H1 (cell line): ENCODE data around the gene MYPOP. TPM values are rescaled to one million over a fixed set of nuclear protein-coding genes. Genes with fewer than 3 reads are reported as not detected.

Experiments
- CTBP2 ChIP-seq: IDR thresholded peaks from 2 replicates; pipeline ENCODE4 v1.7.0; 2011; ENCODE audit warnings: borderline replicate concordance, mild to moderate bottlenecking, moderate library complexity, mixed read lengths, low read length; ENCODE audit not compliant: insufficient read depth, insufficient read length
- EGR1 ChIP-seq: IDR thresholded peaks from 2 replicates; pipeline ENCODE4 v1.6.1; 2011; ENCODE audit warnings: low read depth, low read length, borderline replicate concordance
- HDAC2 ChIP-seq, 2 experiments: fragments of 300-600 bp in 1 of 2; sonication (generic) in 1 of 2; IDR thresholded peaks; 2 replicates each; pipeline ENCODE4 v1.6.1; 2011 to 2012; ENCODE audit warnings: low read depth in 2 of 2, low read length in 2 of 2, mild to moderate bottlenecking in 2 of 2, moderate library complexity in 2 of 2, borderline replicate concordance in 1 of 2, inconsistent platforms in 1 of 2
- KDM1A ChIP-seq: fragments of 200-600, 300-600 bp; sonication (generic); IDR thresholded peaks from 2 replicates; pipeline ENCODE4 v1.7.1; 2016; ENCODE audit warnings: mild to moderate bottlenecking, low read length, borderline replicate concordance
- NANOG ChIP-seq: IDR thresholded peaks from 2 replicates; pipeline ENCODE4 v1.6.1; 2011; ENCODE audit warnings: low read length, low read depth, mild to moderate bottlenecking, inconsistent platforms; ENCODE audit not compliant: insufficient read depth, poor library complexity, severe bottlenecking
- RAD21 ChIP-seq, 2 experiments: IDR thresholded peaks in 1 of 2; conservative IDR thresholded peaks in 1 of 2; 2 replicates each; pipeline ENCODE4 v1.6.1; 2011; ENCODE audit warnings: low read depth in 2 of 2, low read length in 2 of 2, improper control_type of control experiment in 1 of 2, inconsistent platforms in 1 of 2, mild to moderate bottlenecking in 1 of 2, moderate library complexity in 1 of 2
- TBP ChIP-seq: IDR thresholded peaks from 2 replicates; pipeline ENCODE4 v1.6.1; 2011; ENCODE audit warnings: low read depth, low read length, improper control_type of control experiment
- polyA plus RNA-seq, 7 experiments: library from polyadenylated mRNA; depleted of rRNA in 3 of 7; stranded (reverse) in 5 of 7; unstranded in 2 of 7; fragments of >200 nt in 5 of 7; fragments of 200-250 nt in 2 of 7; gene quantifications; 1 replicate in 5 of 7; 2 replicates in 1 of 7; 4 replicates in 1 of 7; pipeline versions ENCODE4 v1.2.1 to v1.2.3, GENCODE V29; 2011 to 2013; ENCODE audit warnings: missing spikeins in 2 of 7, mixed read lengths in 2 of 7
- total RNA-seq: library from RNA; stranded (reverse); fragmentation: NEBNext Ultra II Directional; extraction: Animal tissue kit (Norgen Biotek cat#: 25700); gene quantifications from 2 replicates; pipeline ENCODE4 v1.2.1, GENCODE V29; 2021
- TF ChIP-seq, protein P1 (sequence below): fragments of 300-600 bp; sonication (generic); IDR thresholded peaks from 2 replicates; pipeline ENCODE4 v1.7.1; 2012; ENCODE audit warnings: low read length, moderate library complexity, mild to moderate bottlenecking, inconsistent platforms; ENCODE audit not compliant: insufficient replicate concordance

The MYPOP gene
- total and polyA plus RNA-seq, 2 of the 8 experiments (the other 6 are each of a cell fraction or from before 2014, with no cell fraction given) = 3.2 to 11.1 TPM

DNA sequence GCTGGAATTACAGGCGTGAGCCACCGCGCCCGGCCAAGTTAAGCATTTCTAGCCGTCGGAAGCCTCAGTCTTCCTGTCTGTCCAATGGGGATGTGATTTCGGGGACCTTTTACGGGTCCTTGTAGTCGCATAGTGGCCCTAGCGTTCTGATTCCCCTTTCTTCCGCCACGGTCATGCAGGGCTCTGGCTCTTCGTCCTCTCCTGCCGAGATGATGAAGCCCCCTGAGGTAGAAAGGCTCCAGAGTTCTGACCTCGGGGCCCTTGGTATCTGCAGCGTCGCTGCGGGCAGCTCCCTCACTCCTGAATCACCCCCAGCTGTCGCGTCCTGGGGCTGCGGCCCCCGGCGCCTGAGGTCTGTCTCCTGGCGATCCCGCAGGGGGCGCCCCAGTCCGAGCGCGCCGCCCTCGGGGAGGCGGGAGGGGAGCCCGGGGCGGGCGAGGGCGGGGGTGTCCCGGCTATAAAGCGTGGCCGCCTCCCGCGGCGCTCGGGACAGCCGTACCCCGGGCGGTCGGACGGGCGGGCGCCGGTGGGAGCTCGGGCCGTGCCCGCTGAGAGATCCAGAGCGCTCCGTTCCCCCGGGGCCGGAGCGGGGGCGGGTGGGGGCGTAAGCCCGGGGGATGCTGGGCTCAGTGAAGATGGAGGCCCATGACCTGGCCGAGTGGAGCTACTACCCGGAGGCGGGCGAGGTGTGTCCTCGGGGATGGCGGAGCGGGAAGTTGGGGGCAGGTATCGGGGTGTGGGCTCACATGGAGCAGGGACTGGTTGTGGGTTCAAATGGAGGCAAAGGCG, 38.4 kb downstream of the MYPOP start, which contains the start of gene FOXA3 (continued):
- TF ChIP-seq, protein P1, sequence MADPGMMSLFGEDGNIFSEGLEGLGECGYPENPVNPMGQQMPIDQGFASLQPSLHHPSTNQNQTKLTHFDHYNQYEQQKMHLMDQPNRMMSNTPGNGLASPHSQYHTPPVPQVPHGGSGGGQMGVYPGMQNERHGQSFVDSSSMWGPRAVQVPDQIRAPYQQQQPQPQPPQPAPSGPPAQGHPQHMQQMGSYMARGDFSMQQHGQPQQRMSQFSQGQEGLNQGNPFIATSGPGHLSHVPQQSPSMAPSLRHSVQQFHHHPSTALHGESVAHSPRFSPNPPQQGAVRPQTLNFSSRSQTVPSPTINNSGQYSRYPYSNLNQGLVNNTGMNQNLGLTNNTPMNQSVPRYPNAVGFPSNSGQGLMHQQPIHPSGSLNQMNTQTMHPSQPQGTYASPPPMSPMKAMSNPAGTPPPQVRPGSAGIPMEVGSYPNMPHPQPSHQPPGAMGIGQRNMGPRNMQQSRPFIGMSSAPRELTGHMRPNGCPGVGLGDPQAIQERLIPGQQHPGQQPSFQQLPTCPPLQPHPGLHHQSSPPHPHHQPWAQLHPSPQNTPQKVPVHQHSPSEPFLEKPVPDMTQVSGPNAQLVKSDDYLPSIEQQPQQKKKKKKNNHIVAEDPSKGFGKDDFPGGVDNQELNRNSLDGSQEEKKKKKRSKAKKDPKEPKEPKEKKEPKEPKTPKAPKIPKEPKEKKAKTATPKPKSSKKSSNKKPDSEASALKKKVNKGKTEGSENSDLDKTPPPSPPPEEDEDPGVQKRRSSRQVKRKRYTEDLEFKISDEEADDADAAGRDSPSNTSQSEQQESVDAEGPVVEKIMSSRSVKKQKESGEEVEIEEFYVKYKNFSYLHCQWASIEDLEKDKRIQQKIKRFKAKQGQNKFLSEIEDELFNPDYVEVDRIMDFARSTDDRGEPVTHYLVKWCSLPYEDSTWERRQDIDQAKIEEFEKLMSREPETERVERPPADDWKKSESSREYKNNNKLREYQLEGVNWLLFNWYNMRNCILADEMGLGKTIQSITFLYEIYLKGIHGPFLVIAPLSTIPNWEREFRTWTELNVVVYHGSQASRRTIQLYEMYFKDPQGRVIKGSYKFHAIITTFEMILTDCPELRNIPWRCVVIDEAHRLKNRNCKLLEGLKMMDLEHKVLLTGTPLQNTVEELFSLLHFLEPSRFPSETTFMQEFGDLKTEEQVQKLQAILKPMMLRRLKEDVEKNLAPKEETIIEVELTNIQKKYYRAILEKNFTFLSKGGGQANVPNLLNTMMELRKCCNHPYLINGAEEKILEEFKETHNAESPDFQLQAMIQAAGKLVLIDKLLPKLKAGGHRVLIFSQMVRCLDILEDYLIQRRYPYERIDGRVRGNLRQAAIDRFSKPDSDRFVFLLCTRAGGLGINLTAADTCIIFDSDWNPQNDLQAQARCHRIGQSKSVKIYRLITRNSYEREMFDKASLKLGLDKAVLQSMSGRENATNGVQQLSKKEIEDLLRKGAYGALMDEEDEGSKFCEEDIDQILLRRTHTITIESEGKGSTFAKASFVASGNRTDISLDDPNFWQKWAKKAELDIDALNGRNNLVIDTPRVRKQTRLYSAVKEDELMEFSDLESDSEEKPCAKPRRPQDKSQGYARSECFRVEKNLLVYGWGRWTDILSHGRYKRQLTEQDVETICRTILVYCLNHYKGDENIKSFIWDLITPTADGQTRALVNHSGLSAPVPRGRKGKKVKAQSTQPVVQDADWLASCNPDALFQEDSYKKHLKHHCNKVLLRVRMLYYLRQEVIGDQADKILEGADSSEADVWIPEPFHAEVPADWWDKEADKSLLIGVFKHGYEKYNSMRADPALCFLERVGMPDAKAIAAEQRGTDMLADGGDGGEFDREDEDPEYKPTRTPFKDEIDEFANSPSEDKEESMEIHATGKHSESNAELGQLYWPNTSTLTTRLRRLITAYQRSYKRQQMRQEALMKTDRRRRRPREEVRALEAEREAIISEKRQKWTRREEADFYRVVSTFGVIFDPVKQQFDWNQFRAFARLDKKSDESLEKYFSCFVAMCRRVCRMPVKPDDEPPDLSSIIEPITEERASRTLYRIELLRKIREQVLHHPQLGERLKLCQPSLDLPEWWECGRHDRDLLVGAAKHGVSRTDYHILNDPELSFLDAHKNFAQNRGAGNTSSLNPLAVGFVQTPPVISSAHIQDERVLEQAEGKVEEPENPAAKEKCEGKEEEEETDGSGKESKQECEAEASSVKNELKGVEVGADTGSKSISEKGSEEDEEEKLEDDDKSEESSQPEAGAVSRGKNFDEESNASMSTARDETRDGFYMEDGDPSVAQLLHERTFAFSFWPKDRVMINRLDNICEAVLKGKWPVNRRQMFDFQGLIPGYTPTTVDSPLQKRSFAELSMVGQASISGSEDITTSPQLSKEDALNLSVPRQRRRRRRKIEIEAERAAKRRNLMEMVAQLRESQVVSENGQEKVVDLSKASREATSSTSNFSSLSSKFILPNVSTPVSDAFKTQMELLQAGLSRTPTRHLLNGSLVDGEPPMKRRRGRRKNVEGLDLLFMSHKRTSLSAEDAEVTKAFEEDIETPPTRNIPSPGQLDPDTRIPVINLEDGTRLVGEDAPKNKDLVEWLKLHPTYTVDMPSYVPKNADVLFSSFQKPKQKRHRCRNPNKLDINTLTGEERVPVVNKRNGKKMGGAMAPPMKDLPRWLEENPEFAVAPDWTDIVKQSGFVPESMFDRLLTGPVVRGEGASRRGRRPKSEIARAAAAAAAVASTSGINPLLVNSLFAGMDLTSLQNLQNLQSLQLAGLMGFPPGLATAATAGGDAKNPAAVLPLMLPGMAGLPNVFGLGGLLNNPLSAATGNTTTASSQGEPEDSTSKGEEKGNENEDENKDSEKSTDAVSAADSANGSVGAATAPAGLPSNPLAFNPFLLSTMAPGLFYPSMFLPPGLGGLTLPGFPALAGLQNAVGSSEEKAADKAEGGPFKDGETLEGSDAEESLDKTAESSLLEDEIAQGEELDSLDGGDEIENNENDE = no peak
- TF ChIP-seq TBP = peak; percentile 9
- TF ChIP-seq RAD21 (IDR thresholded peaks at IDR 0.05 in 1 of 2, conservative IDR thresholded peaks at IDR 0.05 in 1 of 2; ENCODE audit: low read depth in 2 of 2, low read length in 2 of 2) = peak; percentile 66 to 86
- TF ChIP-seq CTBP2 = no peak
- peak; percentile 49 for TF ChIP-seq NANOG
- peak; percentile 99 for TF ChIP-seq KDM1A
- peak in 1 of 2 experiments; percentile 99; a peak in 2 of 4 replicates for TF ChIP-seq HDAC2 (IDR thresholded peaks at IDR 0.05; ENCODE audit: borderline replicate concordance in 1 of 2, low read depth in 2 of 2, low read length in 2 of 2)
- TF ChIP-seq EGR1 = peak; percentile 78; the same call in 1 of the 2 replicates
